SU-DHL-6 (cell line): ENCODE measurements around the gene ZFHX3.

ENCODE experiments used
- EZH2phosphoT487 ChIP-seq: fragments of 200-600 bp; sonication (generic), shearing (Covaris generic); conservative IDR thresholded peaks from 2 replicates; pipeline ENCODE4 v1.6.1; 2018; ENCODE audit warnings: mild to moderate bottlenecking, antibody characterized with exemption, low read length, moderate library complexity, mixed read lengths
- TF ChIP-seq, protein P1 (sequence below): fragments of 200-600 bp; sonication (generic); IDR thresholded peaks from one replicate; pipeline ENCODE4 v1.5.1; 2017; ENCODE audit warnings: antibody characterized with exemption, mild to moderate bottlenecking, low read length, moderate library complexity; ENCODE audit not compliant: insufficient read depth, poor library complexity, severe bottlenecking

DNA sequence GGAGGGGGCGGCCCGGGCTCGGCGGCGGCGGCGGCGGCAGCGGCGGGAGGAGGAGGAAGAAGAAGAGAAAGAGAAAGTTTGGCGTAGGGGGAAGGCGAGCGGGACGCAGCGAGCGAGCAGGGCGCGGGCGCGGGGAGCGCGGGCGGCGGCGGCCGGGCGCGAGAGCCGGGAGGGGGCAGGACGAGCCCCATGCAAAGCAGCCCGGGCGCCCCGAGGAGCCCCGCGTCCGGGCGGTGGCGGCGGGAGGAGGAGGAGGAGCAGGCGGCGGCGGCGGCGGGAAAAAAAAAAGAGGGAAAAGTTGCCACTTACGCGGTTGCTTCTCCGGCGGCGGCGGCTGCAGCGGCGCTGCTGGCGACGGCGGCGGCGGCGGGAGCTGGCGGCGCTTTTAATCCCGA lies 10.3 kb upstream of the ZFHX3 start:
- TF ChIP-seq, protein P1, sequence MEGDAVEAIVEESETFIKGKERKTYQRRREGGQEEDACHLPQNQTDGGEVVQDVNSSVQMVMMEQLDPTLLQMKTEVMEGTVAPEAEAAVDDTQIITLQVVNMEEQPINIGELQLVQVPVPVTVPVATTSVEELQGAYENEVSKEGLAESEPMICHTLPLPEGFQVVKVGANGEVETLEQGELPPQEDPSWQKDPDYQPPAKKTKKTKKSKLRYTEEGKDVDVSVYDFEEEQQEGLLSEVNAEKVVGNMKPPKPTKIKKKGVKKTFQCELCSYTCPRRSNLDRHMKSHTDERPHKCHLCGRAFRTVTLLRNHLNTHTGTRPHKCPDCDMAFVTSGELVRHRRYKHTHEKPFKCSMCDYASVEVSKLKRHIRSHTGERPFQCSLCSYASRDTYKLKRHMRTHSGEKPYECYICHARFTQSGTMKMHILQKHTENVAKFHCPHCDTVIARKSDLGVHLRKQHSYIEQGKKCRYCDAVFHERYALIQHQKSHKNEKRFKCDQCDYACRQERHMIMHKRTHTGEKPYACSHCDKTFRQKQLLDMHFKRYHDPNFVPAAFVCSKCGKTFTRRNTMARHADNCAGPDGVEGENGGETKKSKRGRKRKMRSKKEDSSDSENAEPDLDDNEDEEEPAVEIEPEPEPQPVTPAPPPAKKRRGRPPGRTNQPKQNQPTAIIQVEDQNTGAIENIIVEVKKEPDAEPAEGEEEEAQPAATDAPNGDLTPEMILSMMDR: no peak
- TF ChIP-seq EZH2phosphoT487: no peak
